GM21723 (cell line): ENCODE data around the gene GUCA2A.

ENCODE experiments used
- ATAC-seq: cut with Tn5 transposase; IDR thresholded peaks from one replicate; pipeline ENCODE4 v1.9.1; 2021; ENCODE audit warnings: mild to moderate bottlenecking, moderate library complexity; ENCODE audit not compliant: unreplicated experiment

The GUCA2A gene

GRCh38 chr1:42133809-42134526, 30.6 kb downstream of the GUCA2A start:
- no peak for ATAC-seq

GRCh38 chr1:42133390-42133789, 31.2 kb downstream of the GUCA2A start:
- ATAC-seq = no peak

GRCh38 chr1:42130061-42130660, 34.4 kb downstream of the GUCA2A start:
- ATAC-seq = no peak

- no peak for ATAC-seq
Measured at GRCh38 chr1:42128964-42129363, 35.6 kb downstream of the GUCA2A start.

- no peak for ATAC-seq
Measured at GRCh38 chr1:42128499-42128898, 36.0 kb downstream of the GUCA2A start.

GRCh38 chr1:42127767-42128166, 36.8 kb downstream of the GUCA2A start:
- ATAC-seq = no peak

- ATAC-seq = no peak
Measured at GRCh38 chr1:42125552-42125951, 39.0 kb downstream of the GUCA2A start.

- no peak for ATAC-seq
Measured at GRCh38 chr1:42122408-42122807, 42.1 kb downstream of the GUCA2A start.

- ATAC-seq = no peak
Measured at GRCh38 chr1:42118125-42118524, 46.4 kb downstream of the GUCA2A start.

GRCh38 chr1:42117214-42117613, 47.3 kb downstream of the GUCA2A start:
- ATAC-seq = no peak

GRCh38 chr1:42114229-42114628, 50.3 kb downstream of the GUCA2A start:
- ATAC-seq = no peak
